Astrocyte (in vitro differentiated cells and primary cell): ENCODE data around the gene MGST3. TPM values are rescaled to one million over a fixed set of nuclear protein-coding genes. Genes with fewer than 3 reads are reported as not detected.

Source experiments
- DNase-seq: peaks from one replicate; pipeline ENCODE4 v3.0.0-alpha.2; 2010; ENCODE audit warnings: low read depth
- FAIRE-seq: peaks from 2 replicates; lab custom pipeline; 2011; peaks lifted over from hg19 to GRCh38; lab: Jason Lieb, UNC
- H2AFZ ChIP-seq: 2 replicates; pipeline ENCODE4 v1.6.0; 2012; ENCODE audit warnings: low read depth, low read length, inconsistent platforms
- H3K27ac ChIP-seq: 2 replicates; pipeline ENCODE4 v1.5.1; 2011; ENCODE audit warnings: low read depth, low read length, inconsistent platforms
- H3K27me3 ChIP-seq: 2 replicates; pipeline ENCODE4 v1.6.0; 2011; ENCODE audit warnings: low read length, inconsistent platforms; ENCODE audit not compliant: insufficient read depth
- H3K36me3 ChIP-seq: 2 replicates; pipeline ENCODE4 v1.5.1; 2011; ENCODE audit warnings: low read length, inconsistent platforms; ENCODE audit not compliant: insufficient read depth
- H3K4me1 ChIP-seq: 2 replicates; pipeline ENCODE4 v1.5.1; 2011; ENCODE audit warnings: low read length, inconsistent platforms; ENCODE audit not compliant: insufficient read depth
- H3K4me2 ChIP-seq: 2 replicates; pipeline ENCODE4 v1.6.0; 2012; ENCODE audit warnings: low read length, inconsistent platforms
- H3K4me3 ChIP-seq: 2 replicates; pipeline ENCODE4 v1.5.1; 2011; ENCODE audit warnings: low read depth, mild to moderate bottlenecking, low read length, inconsistent platforms; ENCODE audit not compliant: insufficient read depth
- H3K79me2 ChIP-seq: 2 replicates; pipeline ENCODE4 v1.6.0; 2012; ENCODE audit warnings: mild to moderate bottlenecking, low read length, inconsistent platforms; ENCODE audit not compliant: insufficient read depth
- H3K9ac ChIP-seq: 2 replicates; pipeline ENCODE4 v1.6.0; 2012; ENCODE audit warnings: mild to moderate bottlenecking, low read length, inconsistent platforms
- H3K9me3 ChIP-seq: 2 replicates; pipeline ENCODE4 v1.5.1; 2012; ENCODE audit warnings: low read depth, mild to moderate bottlenecking, low read length, inconsistent platforms; ENCODE audit not compliant: insufficient read depth
- H4K20me1 ChIP-seq: 2 replicates; pipeline ENCODE4 v1.6.0; 2012; ENCODE audit warnings: low read length, inconsistent platforms; ENCODE audit not compliant: insufficient read depth
- H3K27ac Mint-ChIP-seq: one replicate; pipeline ENCODE4 v1.8.0; 2021; ENCODE audit warnings: mild to moderate bottlenecking, mixed read lengths; ENCODE audit not compliant: unreplicated experiment
- H3K27me3 Mint-ChIP-seq: one replicate; pipeline ENCODE4 v1.8.0; 2021; ENCODE audit warnings: low read depth, mixed read lengths; ENCODE audit not compliant: unreplicated experiment
- H3K36me3 Mint-ChIP-seq: one replicate; pipeline ENCODE4 v1.8.0; 2021; ENCODE audit warnings: low read depth, mixed read lengths; ENCODE audit not compliant: unreplicated experiment
- H3K4me1 Mint-ChIP-seq: one replicate; pipeline ENCODE4 v1.8.0; 2021; ENCODE audit warnings: low read depth, mixed read lengths; ENCODE audit not compliant: unreplicated experiment
- H3K4me3 Mint-ChIP-seq: one replicate; pipeline ENCODE4 v1.8.0; 2021; ENCODE audit warnings: mild to moderate bottlenecking, moderate library complexity, mixed read lengths; ENCODE audit not compliant: unreplicated experiment
- H3K9me3 Mint-ChIP-seq: one replicate; pipeline ENCODE4 v1.8.0; 2021; ENCODE audit warnings: mild to moderate bottlenecking, mixed read lengths; ENCODE audit not compliant: unreplicated experiment
- EZH2 ChIP-seq: IDR thresholded peaks from 2 replicates; pipeline ENCODE4 v1.6.1; 2012; ENCODE audit warnings: mild to moderate bottlenecking, low read length, inconsistent platforms; ENCODE audit not compliant: insufficient read depth
- total RNA-seq: library from RNA; stranded (reverse); gene quantifications from 2 replicates; pipeline ENCODE4 v1.2.1, GENCODE V29; 2021
- TF ChIP-seq, protein P1 (sequence below): IDR thresholded peaks from 2 replicates; pipeline ENCODE4 v1.5.1; 2011; ENCODE audit warnings: low read depth, mild to moderate bottlenecking, inconsistent platforms, low read length, moderate library complexity; ENCODE audit not compliant: insufficient read depth

The MGST3 gene
- total RNA-seq, 1 donor from 2014 or later, result 210 TPM

DNA sequence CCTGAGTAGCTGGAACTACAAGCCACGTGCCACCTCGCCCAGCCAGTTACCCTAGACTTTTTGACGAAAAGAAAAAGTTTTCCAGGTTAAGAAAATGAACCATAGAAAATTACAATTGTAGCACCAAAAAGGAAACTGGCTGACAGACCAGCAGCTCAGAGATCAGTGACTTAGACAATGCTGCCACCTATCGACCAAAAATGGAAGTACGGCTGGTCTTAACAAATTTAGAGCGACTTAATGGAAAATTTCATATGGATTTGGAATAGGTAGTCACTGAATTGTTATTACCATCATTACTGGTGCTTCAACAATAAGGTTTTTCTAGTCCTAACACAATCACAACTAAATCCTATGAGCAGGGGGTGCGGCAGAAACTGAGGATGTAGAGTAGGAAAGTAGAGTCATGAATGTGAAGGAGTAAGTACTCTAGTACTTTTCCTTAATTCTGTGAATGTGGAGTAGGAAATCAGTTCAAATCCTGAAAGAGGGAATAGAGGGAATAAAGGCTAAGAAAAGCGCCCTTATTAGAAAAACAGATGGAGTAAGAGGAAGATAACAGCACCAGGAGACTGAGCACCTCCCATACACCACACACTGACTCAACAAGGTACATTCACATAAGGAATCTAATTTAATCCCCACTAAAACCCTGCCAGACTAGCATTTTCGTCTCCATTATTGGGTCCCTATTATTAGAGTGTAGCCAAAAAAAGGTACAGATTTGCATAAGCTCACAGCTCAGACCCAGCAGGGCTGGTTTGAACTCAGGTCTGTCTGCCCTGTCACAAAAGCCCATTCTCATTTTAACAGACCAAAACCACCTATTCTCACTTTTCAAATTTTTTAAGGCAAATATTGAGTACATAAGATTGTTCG is 37.9 kb upstream of the MGST3 start:
- Histone ChIP-seq H3K27ac (no peak overlapping the region), H3K4me3 (no peak overlapping the region), H3K79me2 (no peaks in the 10 kb centered on the region), H3K9me3 (no peaks in the 10 kb centered on the region), H3K36me3 (no peaks in the 10 kb centered on the region), H2AFZ (no peak overlapping the region), H3K27me3 (peaks cover 56% of the 10 kb centered on the region), H3K4me1 (peaks cover 10% of the 10 kb centered on the region), H3K9ac (no peak overlapping the region), H4K20me1 (peaks cover 9% of the 10 kb centered on the region), H3K4me2 (no peak overlapping the region)
- Mint-ChIP-seq H3K27ac (no peak overlapping the region), H3K27me3 (peaks cover 53% of the 10 kb centered on the region), H3K36me3 (no peaks in the 10 kb centered on the region), H3K4me3 (no peak overlapping the region), H3K4me1 (peaks cover 12% of the 10 kb centered on the region), H3K9me3 (no peaks in the 10 kb centered on the region)
- FAIRE-seq (peak; percentile 62), DNase-seq (peak; percentile 34)
- no peak for TF ChIP-seq EZH2
- TF ChIP-seq, protein P1, sequence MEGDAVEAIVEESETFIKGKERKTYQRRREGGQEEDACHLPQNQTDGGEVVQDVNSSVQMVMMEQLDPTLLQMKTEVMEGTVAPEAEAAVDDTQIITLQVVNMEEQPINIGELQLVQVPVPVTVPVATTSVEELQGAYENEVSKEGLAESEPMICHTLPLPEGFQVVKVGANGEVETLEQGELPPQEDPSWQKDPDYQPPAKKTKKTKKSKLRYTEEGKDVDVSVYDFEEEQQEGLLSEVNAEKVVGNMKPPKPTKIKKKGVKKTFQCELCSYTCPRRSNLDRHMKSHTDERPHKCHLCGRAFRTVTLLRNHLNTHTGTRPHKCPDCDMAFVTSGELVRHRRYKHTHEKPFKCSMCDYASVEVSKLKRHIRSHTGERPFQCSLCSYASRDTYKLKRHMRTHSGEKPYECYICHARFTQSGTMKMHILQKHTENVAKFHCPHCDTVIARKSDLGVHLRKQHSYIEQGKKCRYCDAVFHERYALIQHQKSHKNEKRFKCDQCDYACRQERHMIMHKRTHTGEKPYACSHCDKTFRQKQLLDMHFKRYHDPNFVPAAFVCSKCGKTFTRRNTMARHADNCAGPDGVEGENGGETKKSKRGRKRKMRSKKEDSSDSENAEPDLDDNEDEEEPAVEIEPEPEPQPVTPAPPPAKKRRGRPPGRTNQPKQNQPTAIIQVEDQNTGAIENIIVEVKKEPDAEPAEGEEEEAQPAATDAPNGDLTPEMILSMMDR, result peak; percentile 97

GRCh38 chr1:165595246-165595938 is 35.6 kb upstream of the MGST3 start:
- DNase-seq (peak; percentile 45), FAIRE-seq (no peak)
- Histone ChIP-seq H3K27ac (no peak overlapping the region), H3K4me3 (no peak overlapping the region), H3K9me3 (no peaks in the 10 kb centered on the region), H3K36me3 (no peaks in the 10 kb centered on the region), H4K20me1 (peaks cover 9% of the 10 kb centered on the region), H3K4me2 (no peak overlapping the region), H3K4me1 (peaks cover 19% of the 10 kb centered on the region), H3K27me3 (peaks cover 35% of the 10 kb centered on the region), H3K9ac (no peak overlapping the region), H2AFZ (no peak overlapping the region), H3K79me2 (no peaks in the 10 kb centered on the region)
- H3K9me3 Mint-ChIP-seq, result no peaks in the 10 kb centered on the region
- H3K27me3 Mint-ChIP-seq, result peaks cover 32% of the 10 kb centered on the region
- H3K36me3 Mint-ChIP-seq, result no peaks in the 10 kb centered on the region
- H3K27ac Mint-ChIP-seq, result no peak overlapping the region
- H3K4me3 Mint-ChIP-seq, result no peak overlapping the region
- peaks cover 16% of the 10 kb centered on the region for H3K4me1 Mint-ChIP-seq
- no peak for TF ChIP-seq EZH2
- TF ChIP-seq, protein P1, result no peak
